Activated naive CD4-positive, alpha-beta T cell treated with anti-CD3 and anti-CD28 coated beads, Interleukin-2, amount 50 U/mL, for 24 hours (primary cell): ENCODE data around the gene NEURL1.

Experiments used
- H3K27ac Mint-ChIP-seq: one replicate; pipeline ENCODE4 v1.8.0; 2021; ENCODE audit warnings: mild to moderate bottlenecking, mixed read lengths
- H3K27me3 Mint-ChIP-seq: one replicate; pipeline ENCODE4 v1.8.0; 2021; ENCODE audit warnings: mixed read lengths
- H3K36me3 Mint-ChIP-seq: one replicate; pipeline ENCODE4 v1.8.0; 2021; ENCODE audit warnings: mixed read lengths
- H3K4me1 Mint-ChIP-seq: one replicate; pipeline ENCODE4 v1.8.0; 2021; ENCODE audit warnings: mixed read lengths
- H3K4me3 Mint-ChIP-seq: one replicate; pipeline ENCODE4 v1.8.0; 2021; ENCODE audit warnings: mild to moderate bottlenecking, mixed read lengths
- H3K9me3 Mint-ChIP-seq: one replicate; pipeline ENCODE4 v1.8.0; 2021; ENCODE audit warnings: mixed read lengths

The NEURL1 gene

GRCh38 chr10:103542764-103543616 lies 49.5 kb downstream of the NEURL1 start:
- Mint-ChIP-seq H3K36me3 (no peaks in the 10 kb centered on the region), H3K27ac (no peak overlapping the region), H3K4me3 (peak overlapping the region; percentile 80)

DNA sequence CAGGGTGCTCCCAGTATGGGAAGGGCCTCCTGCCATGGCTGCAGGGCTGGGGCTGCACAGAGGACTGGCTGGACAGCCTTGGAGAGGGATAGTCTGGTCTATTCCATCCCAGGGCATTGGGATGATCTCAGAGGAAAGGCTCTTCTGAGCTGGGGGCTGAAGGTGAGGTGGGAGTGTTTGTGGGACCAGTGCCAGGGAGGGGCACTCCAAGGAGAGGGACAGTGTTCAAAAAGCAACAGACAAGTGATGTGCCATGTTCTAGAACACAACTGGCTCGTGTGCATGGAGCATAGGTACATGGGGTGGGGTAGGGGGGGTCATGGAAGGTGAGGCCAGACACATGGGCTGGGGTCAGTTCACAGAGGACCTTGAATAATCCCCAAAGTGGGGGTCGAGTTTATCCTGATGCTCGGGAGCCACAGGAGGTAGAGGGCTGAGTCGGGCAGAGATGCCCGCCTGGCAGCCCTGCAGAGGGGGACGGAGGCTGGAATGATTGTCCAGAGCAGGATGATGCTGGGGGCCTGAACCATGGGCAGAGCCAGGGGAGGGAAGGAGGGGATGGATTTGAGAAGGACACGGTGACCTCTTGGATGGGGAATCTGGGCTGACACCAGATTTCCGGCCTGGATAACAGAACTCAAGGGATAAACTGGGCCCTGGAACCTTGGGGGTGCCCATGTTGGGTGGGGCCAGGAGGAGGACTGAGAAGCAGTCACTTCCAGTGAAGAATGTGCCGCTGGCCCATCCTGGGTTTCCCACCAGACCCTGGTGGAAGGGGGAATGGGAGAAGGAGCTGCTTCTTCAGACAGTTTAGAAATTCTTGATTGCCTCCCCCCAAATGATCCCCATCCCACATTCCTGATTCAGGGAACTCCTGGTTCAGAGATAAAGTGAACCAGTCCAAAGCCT lies 50.4 kb downstream of the NEURL1 start:
- peaks cover 6% of the 10 kb centered on the region for H3K27me3 Mint-ChIP-seq
- no peak overlapping the region for H3K27ac Mint-ChIP-seq
- no peaks in the 10 kb centered on the region for H3K9me3 Mint-ChIP-seq
- H3K36me3 Mint-ChIP-seq = no peaks in the 10 kb centered on the region
- H3K4me3 Mint-ChIP-seq = peak overlapping the region; percentile 59
- peaks cover 13% of the 10 kb centered on the region for H3K4me1 Mint-ChIP-seq

More at GRCh38 chr10:103542764-103543616, 49.5 kb downstream of the NEURL1 start:
- H3K27me3 Mint-ChIP-seq = peaks cover 6% of the 10 kb centered on the region
- H3K9me3 Mint-ChIP-seq = no peaks in the 10 kb centered on the region
- peaks cover 13% of the 10 kb centered on the region for H3K4me1 Mint-ChIP-seq

- Mint-ChIP-seq H3K27me3 (peaks cover 4% of the 10 kb centered on the region), H3K4me1 (peaks cover 13% of the 10 kb centered on the region), H3K9me3 (no peaks in the 10 kb centered on the region), H3K36me3 (no peaks in the 10 kb centered on the region), H3K27ac (no peak overlapping the region), H3K4me3 (no peak overlapping the region)
These were observed 51.3 kb downstream of the NEURL1 start for GRCh38 chr10:103544657-103545310.

DNA sequence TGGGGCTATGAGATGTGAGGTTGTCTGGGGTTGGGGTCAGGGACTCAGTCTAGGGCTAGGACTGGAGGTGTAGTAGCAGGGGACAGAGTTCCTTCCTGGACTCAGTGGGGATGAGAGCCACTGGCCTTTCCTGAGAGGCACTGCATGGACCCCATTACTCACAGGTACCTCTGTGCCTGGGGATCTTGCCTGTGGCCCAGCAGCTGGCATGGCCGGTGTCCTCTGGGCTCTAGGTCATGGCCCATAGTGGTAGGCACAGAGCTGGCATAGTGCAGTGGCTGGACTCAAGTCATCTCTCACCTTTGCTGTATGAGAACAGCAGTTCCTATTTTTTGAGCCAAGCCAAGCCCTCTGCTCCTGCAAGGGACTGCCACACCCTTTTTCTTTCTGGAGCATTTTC lies 51.9 kb downstream of the NEURL1 start:
- Mint-ChIP-seq H3K27ac (no peak overlapping the region), H3K9me3 (no peaks in the 10 kb centered on the region), H3K27me3 (peaks cover 4% of the 10 kb centered on the region), H3K4me3 (no peak overlapping the region), H3K36me3 (no peaks in the 10 kb centered on the region), H3K4me1 (peaks cover 13% of the 10 kb centered on the region)

GRCh38 chr10:103545771-103546281 lies 52.3 kb downstream of the NEURL1 start:
- no peak overlapping the region for H3K27ac Mint-ChIP-seq
- H3K36me3 Mint-ChIP-seq = no peaks in the 10 kb centered on the region
- peaks cover 13% of the 10 kb centered on the region for H3K4me1 Mint-ChIP-seq
- peaks cover 4% of the 10 kb centered on the region for H3K27me3 Mint-ChIP-seq
- no peak overlapping the region for H3K4me3 Mint-ChIP-seq
- H3K9me3 Mint-ChIP-seq = no peaks in the 10 kb centered on the region

DNA sequence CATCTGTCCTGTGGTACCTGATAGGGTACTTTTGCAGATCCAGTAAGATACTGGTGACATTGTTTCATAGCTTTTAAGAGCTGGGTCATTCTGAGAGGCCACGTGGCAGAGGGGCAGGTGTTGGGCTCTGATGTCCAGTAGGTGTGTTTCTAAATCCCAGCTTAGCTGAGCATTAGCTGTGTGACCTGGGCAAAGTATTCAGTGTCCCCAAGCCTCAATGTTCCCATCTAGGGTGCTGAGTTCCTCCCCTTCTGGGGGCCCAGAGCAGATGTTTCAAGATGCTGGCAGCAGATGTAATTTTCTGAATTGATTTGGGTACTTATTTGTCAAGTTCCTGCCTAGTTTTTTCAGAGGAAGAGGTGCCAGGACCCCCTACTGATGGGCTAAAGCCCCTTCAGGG lies 52.9 kb downstream of the NEURL1 start:
- H3K36me3 Mint-ChIP-seq = no peaks in the 10 kb centered on the region
- no peak overlapping the region for H3K27ac Mint-ChIP-seq
- peaks cover 2% of the 10 kb centered on the region for H3K27me3 Mint-ChIP-seq
- no peaks in the 10 kb centered on the region for H3K9me3 Mint-ChIP-seq
- peaks cover 13% of the 10 kb centered on the region for H3K4me1 Mint-ChIP-seq
- H3K4me3 Mint-ChIP-seq = no peak overlapping the region

- Mint-ChIP-seq H3K27me3 (peaks cover 2% of the 10 kb centered on the region), H3K36me3 (no peaks in the 10 kb centered on the region), H3K9me3 (no peaks in the 10 kb centered on the region), H3K4me1 (peaks cover 12% of the 10 kb centered on the region), H3K4me3 (no peak overlapping the region), H3K27ac (no peak overlapping the region)
These were observed 54.0 kb downstream of the NEURL1 start for GRCh38 chr10:103547391-103547946.

GRCh38 chr10:103548006-103548405 lies 54.5 kb downstream of the NEURL1 start:
- Mint-ChIP-seq H3K36me3 (no peaks in the 10 kb centered on the region), H3K27me3 (no peaks in the 10 kb centered on the region), H3K4me1 (peaks cover 6% of the 10 kb centered on the region), H3K9me3 (no peaks in the 10 kb centered on the region), H3K27ac (no peak overlapping the region), H3K4me3 (no peak overlapping the region)

- peaks cover 2% of the 10 kb centered on the region for H3K4me1 Mint-ChIP-seq
- no peak overlapping the region for H3K4me3 Mint-ChIP-seq
- H3K27me3 Mint-ChIP-seq = no peaks in the 10 kb centered on the region
- H3K27ac Mint-ChIP-seq = no peak overlapping the region
- no peaks in the 10 kb centered on the region for H3K36me3 Mint-ChIP-seq
- no peaks in the 10 kb centered on the region for H3K9me3 Mint-ChIP-seq
These were observed 55.3 kb downstream of the NEURL1 start for GRCh38 chr10:103548581-103549348.

DNA sequence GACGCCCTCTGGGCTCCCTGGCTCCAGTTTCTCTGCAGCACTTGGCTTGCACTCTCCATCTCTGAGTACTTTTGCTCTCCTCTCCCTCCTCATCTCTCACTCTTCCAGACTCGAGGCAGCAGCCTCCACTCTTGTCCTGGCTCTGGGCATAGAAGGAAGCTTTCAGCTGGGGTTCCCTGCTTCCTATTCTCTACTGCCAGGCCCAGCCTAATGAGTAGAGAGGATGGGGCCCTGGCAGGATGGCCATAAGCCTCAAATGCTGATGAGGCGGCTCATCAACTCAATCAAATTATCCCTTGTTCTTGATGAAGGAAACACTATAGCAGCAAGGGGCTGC lies 55.8 kb downstream of the NEURL1 start:
- H3K9me3 Mint-ChIP-seq = no peaks in the 10 kb centered on the region
- H3K4me1 Mint-ChIP-seq = peaks cover 7% of the 10 kb centered on the region
- H3K36me3 Mint-ChIP-seq = no peaks in the 10 kb centered on the region
- no peaks in the 10 kb centered on the region for H3K27me3 Mint-ChIP-seq
- no peak overlapping the region for H3K27ac Mint-ChIP-seq
- no peak overlapping the region for H3K4me3 Mint-ChIP-seq

DNA sequence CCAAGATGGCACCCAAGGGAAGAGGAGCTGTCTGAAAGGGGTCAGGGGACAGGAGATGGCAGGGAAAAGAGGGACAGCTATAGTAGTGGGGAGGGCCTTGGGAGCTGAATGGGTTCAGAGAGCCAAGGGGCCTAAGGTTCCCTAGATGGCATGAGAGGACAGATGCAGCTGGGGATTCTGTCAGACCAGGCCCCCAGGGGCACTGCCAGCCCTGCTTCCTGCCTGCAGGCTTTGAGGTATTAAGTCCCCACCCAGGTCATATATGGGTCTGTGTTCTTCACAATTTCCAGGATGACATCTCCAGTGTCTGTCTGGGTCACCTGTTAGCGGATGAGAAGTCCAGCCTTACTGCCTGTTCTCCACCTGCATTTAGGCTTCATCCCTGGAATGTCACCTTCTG lies 56.7 kb downstream of the NEURL1 start:
- no peaks in the 10 kb centered on the region for H3K36me3 Mint-ChIP-seq
- no peaks in the 10 kb centered on the region for H3K9me3 Mint-ChIP-seq
- H3K4me3 Mint-ChIP-seq = no peak overlapping the region
- H3K27ac Mint-ChIP-seq = no peak overlapping the region
- H3K27me3 Mint-ChIP-seq = peaks cover 5% of the 10 kb centered on the region
- peaks cover 14% of the 10 kb centered on the region for H3K4me1 Mint-ChIP-seq

GRCh38 chr10:103551619-103552602 lies 58.4 kb downstream of the NEURL1 start:
- no peaks in the 10 kb centered on the region for H3K9me3 Mint-ChIP-seq
- H3K27ac Mint-ChIP-seq = no peak overlapping the region
- H3K27me3 Mint-ChIP-seq = peaks cover 5% of the 10 kb centered on the region
- peaks cover 14% of the 10 kb centered on the region for H3K4me1 Mint-ChIP-seq
- no peak overlapping the region for H3K4me3 Mint-ChIP-seq
- H3K36me3 Mint-ChIP-seq = no peaks in the 10 kb centered on the region

DNA sequence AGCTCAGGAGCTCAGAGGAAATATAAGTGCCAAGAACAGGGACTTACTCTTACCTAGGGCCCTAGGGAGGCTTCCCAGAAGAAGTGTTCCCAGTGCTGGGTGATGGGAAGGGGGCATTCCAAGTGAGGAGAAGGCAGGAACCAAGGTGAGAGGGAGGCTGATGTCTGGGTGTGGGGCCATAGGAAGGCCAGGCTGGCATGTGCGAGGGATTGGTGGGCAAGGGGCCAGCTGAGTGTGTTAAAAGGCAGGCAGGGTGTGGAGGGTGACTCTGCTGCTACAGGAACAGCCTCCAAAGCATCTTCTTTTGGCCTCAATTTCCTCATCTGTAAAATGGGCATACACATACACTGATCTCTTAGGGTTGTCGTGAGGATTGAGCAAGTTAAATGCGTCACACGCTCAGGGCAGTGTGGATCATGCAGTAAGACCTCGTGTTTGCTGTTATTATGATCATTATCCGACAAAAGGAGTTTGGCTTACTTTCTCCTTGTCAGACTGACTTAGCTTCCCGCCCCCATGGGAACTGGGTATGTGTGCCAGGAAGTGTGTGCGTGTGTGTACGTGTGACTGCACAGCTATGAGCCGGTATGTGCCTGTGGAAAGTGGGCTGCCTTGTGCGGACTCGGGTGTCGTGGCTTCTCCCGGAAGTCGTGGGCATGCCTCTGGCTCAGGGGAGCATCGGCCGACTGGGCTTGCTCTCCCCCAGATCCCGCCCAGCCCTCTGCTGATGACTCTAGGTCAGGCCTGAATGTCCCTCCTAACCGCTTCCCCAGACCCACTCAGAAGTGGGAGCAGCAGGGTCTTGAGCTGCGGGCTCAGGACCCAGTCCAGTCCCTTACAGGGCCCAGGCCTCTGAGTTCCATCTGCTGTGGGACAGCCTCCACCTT lies 59.6 kb downstream of the NEURL1 start:
- no peaks in the 10 kb centered on the region for H3K9me3 Mint-ChIP-seq
- no peak overlapping the region for H3K27ac Mint-ChIP-seq
- no peak overlapping the region for H3K4me3 Mint-ChIP-seq
- H3K36me3 Mint-ChIP-seq = no peaks in the 10 kb centered on the region
- H3K4me1 Mint-ChIP-seq = peaks cover 14% of the 10 kb centered on the region
- peaks cover 7% of the 10 kb centered on the region for H3K27me3 Mint-ChIP-seq
